ENCODE data around the gene FANCM. TPM values are rescaled to one million over a fixed set of nuclear protein-coding genes. Genes with fewer than 3 reads are reported as not detected.

Gene FANCM
- total and polyA plus RNA-seq, 2 experiments from 2014 or later, result 19.6 to 21.1 TPM

DNA sequence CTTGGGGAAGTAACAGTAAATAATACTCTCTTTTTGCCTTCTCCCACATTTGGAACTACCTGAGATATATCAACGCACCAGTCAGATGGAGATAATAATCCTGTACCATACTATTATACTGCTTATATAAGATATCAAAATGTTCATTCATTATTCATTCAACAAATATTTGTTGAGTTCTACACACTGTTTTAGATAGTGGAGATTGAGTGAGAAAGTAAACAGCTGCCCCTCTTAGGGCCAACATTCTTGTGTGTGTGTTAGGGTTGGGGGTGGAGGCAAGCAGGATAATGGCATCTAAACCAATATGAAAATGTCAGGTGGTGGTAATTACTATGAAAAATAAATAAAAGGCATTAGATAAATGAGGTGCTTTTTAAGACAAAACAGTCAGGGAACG is 103.3 kb downstream of the FANCM start (continued):
- TF ChIP-seq, protein P1, sequence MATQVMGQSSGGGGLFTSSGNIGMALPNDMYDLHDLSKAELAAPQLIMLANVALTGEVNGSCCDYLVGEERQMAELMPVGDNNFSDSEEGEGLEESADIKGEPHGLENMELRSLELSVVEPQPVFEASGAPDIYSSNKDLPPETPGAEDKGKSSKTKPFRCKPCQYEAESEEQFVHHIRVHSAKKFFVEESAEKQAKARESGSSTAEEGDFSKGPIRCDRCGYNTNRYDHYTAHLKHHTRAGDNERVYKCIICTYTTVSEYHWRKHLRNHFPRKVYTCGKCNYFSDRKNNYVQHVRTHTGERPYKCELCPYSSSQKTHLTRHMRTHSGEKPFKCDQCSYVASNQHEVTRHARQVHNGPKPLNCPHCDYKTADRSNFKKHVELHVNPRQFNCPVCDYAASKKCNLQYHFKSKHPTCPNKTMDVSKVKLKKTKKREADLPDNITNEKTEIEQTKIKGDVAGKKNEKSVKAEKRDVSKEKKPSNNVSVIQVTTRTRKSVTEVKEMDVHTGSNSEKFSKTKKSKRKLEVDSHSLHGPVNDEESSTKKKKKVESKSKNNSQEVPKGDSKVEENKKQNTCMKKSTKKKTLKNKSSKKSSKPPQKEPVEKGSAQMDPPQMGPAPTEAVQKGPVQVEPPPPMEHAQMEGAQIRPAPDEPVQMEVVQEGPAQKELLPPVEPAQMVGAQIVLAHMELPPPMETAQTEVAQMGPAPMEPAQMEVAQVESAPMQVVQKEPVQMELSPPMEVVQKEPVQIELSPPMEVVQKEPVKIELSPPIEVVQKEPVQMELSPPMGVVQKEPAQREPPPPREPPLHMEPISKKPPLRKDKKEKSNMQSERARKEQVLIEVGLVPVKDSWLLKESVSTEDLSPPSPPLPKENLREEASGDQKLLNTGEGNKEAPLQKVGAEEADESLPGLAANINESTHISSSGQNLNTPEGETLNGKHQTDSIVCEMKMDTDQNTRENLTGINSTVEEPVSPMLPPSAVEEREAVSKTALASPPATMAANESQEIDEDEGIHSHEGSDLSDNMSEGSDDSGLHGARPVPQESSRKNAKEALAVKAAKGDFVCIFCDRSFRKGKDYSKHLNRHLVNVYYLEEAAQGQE (IDR thresholded peaks at IDR 0.05; ENCODE audit: unreplicated experiment), result no peak
- TF ChIP-seq, protein P2, sequence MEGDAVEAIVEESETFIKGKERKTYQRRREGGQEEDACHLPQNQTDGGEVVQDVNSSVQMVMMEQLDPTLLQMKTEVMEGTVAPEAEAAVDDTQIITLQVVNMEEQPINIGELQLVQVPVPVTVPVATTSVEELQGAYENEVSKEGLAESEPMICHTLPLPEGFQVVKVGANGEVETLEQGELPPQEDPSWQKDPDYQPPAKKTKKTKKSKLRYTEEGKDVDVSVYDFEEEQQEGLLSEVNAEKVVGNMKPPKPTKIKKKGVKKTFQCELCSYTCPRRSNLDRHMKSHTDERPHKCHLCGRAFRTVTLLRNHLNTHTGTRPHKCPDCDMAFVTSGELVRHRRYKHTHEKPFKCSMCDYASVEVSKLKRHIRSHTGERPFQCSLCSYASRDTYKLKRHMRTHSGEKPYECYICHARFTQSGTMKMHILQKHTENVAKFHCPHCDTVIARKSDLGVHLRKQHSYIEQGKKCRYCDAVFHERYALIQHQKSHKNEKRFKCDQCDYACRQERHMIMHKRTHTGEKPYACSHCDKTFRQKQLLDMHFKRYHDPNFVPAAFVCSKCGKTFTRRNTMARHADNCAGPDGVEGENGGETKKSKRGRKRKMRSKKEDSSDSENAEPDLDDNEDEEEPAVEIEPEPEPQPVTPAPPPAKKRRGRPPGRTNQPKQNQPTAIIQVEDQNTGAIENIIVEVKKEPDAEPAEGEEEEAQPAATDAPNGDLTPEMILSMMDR (conservative IDR thresholded peaks at IDR 0.05; ENCODE audit: low read depth in 2 of 2), result no peak
- TF ChIP-seq JUNB (IDR thresholded peaks at IDR 0.05; ENCODE audit: unreplicated experiment) (no peak), ETS1 (IDR thresholded peaks at IDR 0.05) (no peak), EZH2phosphoT487 (IDR thresholded peaks at IDR 0.05; ENCODE audit: unreplicated experiment) (no peak), EZH2 (IDR thresholded peaks at IDR 0.05; ENCODE audit: low read depth, unreplicated experiment) (no peak)

DNA sequence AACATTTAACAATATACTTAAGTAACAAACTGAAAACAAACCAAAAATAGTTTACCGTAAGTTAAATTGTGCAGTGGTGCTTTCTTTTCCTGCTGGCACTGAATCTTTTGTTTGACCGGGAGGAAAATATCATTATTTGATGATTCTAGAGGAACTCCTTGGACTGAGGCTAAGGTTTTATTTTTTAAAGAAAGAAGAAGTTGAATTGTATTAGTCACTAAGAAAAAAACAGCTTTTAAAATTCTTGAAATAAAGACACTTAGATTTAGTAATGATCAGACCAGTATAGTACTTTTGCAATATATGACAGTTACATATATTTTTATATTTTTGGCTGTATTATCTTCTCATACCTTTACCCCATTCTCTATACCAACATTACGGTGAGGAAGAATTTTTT is 107.0 kb downstream of the FANCM start:
- no peaks in the 10 kb centered on the region for H3K9me2 ChIP-seq (ENCODE audit: insufficient read depth)
- Mint-ChIP-seq H3K36me3 (ENCODE audit: low read depth) (peaks cover 21% of the 10 kb centered on the region), H3K27me3 (ENCODE audit: insufficient read depth, low read depth, poor library complexity) (no peaks in the 10 kb centered on the region), H3K4me1 (no peaks in the 10 kb centered on the region), H3K27ac (no peak overlapping the region), H3K4me3 (no peak overlapping the region), H3K9me3 (no peaks in the 10 kb centered on the region)
- H3K79me2 ChIP-seq (replicated peaks; ENCODE audit: insufficient read depth), result peaks cover 72% of the 10 kb centered on the region
- H3K4me3 ChIP-seq, result no peak overlapping the region
- H3K4me2 ChIP-seq, result no peak overlapping the region
- no peak overlapping the region for H2AFZ ChIP-seq
- H3K27ac ChIP-seq (ENCODE audit: low read depth), result no peak overlapping the region
- H4K20me1 ChIP-seq (replicated peaks; ENCODE audit: insufficient read depth), result peaks cover 38% of the 10 kb centered on the region
- H3F3A ChIP-seq (replicated peaks; ENCODE audit: low read depth), result no peaks in the 10 kb centered on the region
- no peaks in the 10 kb centered on the region for H3K27me3 ChIP-seq (ENCODE audit: insufficient read depth)
- ATAC-seq (no peak), DNase-seq (ENCODE audit: low spot score) (no peak)
- peaks cover 20% of the 10 kb centered on the region; the same call in 1 of the 2 replicates for H3K36me3 ChIP-seq (ENCODE audit: insufficient read depth)
- peaks cover 4% of the 10 kb centered on the region for H3K4me1 ChIP-seq (ENCODE audit: insufficient read depth)
- TF ChIP-seq POLR2AphosphoS5 (IDR thresholded peaks at IDR 0.05; ENCODE audit: low read depth), result no peak
- no peak for TF ChIP-seq NANOG (IDR thresholded peaks at IDR 0.05; ENCODE audit: borderline replicate concordance)
- TF ChIP-seq ZNF114 (CRISPR knock-in tag; IDR thresholded peaks at IDR 0.05), result no peak
- TF ChIP-seq EZH2phosphoT487 (IDR thresholded peaks at IDR 0.05; ENCODE audit: unreplicated experiment), result no peak
- TF ChIP-seq EZH2 (IDR thresholded peaks at IDR 0.05; ENCODE audit: low read depth, unreplicated experiment), result no peak
- TF ChIP-seq JUNB (IDR thresholded peaks at IDR 0.05; ENCODE audit: unreplicated experiment), result no peak
- TF ChIP-seq ZNF331 (CRISPR knock-in tag; IDR thresholded peaks at IDR 0.05; ENCODE audit: low read depth), result no peak
- no peak for TF ChIP-seq CREB1 (CRISPR knock-in tag; IDR thresholded peaks at IDR 0.05; ENCODE audit: low read depth)
- TF ChIP-seq, protein P2 (conservative IDR thresholded peaks at IDR 0.05; ENCODE audit: low read depth in 2 of 2), result no peak
- TF ChIP-seq, protein P1 (IDR thresholded peaks at IDR 0.05; ENCODE audit: unreplicated experiment), result no peak
- no peak for TF ChIP-seq ETS1 (IDR thresholded peaks at IDR 0.05)

Data from GM23338 (cell line).